ENCODE results near the gene ZNF512.

Gene ZNF512

Small RNA genes within 50 kb of the gene (small RNA-seq; reads per million reads assigned to genes)
- gene RF00340 = 0 reads per million in 2 experiments
